ENCODE data around the gene HAL.

HAL gene

DNA sequence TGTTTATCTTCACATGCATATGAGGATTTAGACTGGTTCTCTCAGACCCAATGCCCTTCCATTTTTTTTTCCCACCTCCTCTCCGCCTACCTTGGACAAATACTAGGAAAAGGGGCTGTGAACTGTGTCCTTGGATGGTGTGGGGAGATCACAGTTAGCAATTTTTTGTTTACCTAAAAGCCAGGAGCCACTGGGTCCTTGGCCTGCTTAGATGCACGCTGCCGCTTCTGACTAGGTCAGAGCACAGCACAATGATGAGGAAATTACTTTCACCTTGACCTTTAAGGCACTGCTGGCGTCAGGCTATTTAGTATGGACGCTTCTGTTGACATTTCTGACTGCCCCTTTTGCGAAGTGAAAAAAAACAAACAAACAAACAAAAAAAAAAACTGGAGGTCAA, 55.6 kb downstream of the HAL start:
- DNase-seq, result no peak
